Mononuclear cell (primary cell): ENCODE results near the gene ARL11. TPM values are rescaled to one million over a fixed set of nuclear protein-coding genes. Genes with fewer than 3 reads are reported as not detected.

Experiments used
- total RNA-seq: library from RNA; depleted of rRNA; stranded (reverse); fragments of >200 nt; gene quantifications from one replicate; pipeline ENCODE4 v1.2.3, GENCODE V29; 2012

Gene ARL11
- total RNA-seq, 1 donor = 1.3 TPM

Other genes with a start within 250 kb of the ARL11 start
- gene CAB39L, start 184.4 kb upstream of the ARL11 start, total RNA-seq = 3.4 TPM
- gene SETDB2, start 184.2 kb upstream of the ARL11 start, total RNA-seq = 20.6 TPM
- 56.9 TPM for gene PHF11, start 132.6 kb upstream of the ARL11 start, total RNA-seq
- 19.0 TPM for gene RCBTB1, start 42.9 kb upstream of the ARL11 start, total RNA-seq
- 20.1 TPM for gene EBPL, start 63.0 kb downstream of the ARL11 start, total RNA-seq
- 26.8 TPM for gene KPNA3, start 164.2 kb downstream of the ARL11 start, total RNA-seq